Sigmoid colon (tissue), 7 donors: ENCODE data around the gene RIMBP2. TPM values are rescaled to one million over a fixed set of nuclear protein-coding genes. Genes with fewer than 3 reads are reported as not detected.

Source experiments
- DNase-seq: peaks from one replicate; pipeline ENCODE4 v3.0.0-alpha.2; 2019
- H3K27ac ChIP-seq, 4 donors: fragments of 200-600 bp; sonication (generic); one replicate each; pipeline ENCODE4 v1.5.1; 2016 to 2019; ENCODE audit warnings: mild to moderate bottlenecking in 1 of 4
- H3K27me3 ChIP-seq, 3 donors: fragments of 200-600 bp; sonication (generic); one replicate each; pipeline ENCODE4 v1.5.1; 2019; ENCODE audit warnings: mild to moderate bottlenecking in 1 of 3
- H3K36me3 ChIP-seq, 4 donors: fragments of 200-600 bp; sonication (generic); one replicate each; pipeline ENCODE4 v1.5.1; 2016 to 2019
- H3K4me1 ChIP-seq, 4 donors: fragments of 200-600 bp; sonication (generic); one replicate each; pipeline ENCODE4 v1.5.1; 2017 to 2019
- H3K4me3 ChIP-seq, 4 donors: fragments of 200-600 bp; sonication (generic); one replicate each; pipeline ENCODE4 v1.5.1; 2017 to 2019; ENCODE audit warnings: mild to moderate bottlenecking in 2 of 4, moderate library complexity in 1 of 4
- H3K9me3 ChIP-seq, 4 donors: fragments of 200-600 bp in 3 of 4; sonication (generic) in 3 of 4; one replicate each; pipeline versions ENCODE4 v1.5.1 to v1.6.1; 2013 to 2019
- CTCF ChIP-seq, 4 experiments: fragments of 450-650 bp in 3 of 4; fragments of 200-600 bp in 1 of 4; IDR thresholded peaks; one replicate each; pipeline ENCODE4 v1.5.1; 2016 to 2019; ENCODE audit warnings: antibody characterized with exemption in 4 of 4, mild to moderate bottlenecking in 3 of 4, moderate library complexity in 2 of 4
- EP300 ChIP-seq, 4 donors: sonication (generic); formaldehyde crosslinking; IDR thresholded peaks; one replicate each; pipeline ENCODE4 v1.6.1; 2017; ENCODE audit warnings: antibody characterized with exemption in 4 of 4
- POLR2A ChIP-seq, 2 donors: fragments of 450-650 bp; IDR thresholded peaks; one replicate each; pipeline ENCODE4 v1.6.1; 2016; ENCODE audit warnings: antibody characterized with exemption in 2 of 2, mild to moderate bottlenecking in 2 of 2, moderate library complexity in 2 of 2
- POLR2AphosphoS5 ChIP-seq, 4 donors: sonication (generic); formaldehyde crosslinking; IDR thresholded peaks; one replicate each; pipeline ENCODE4 v1.6.1; 2017; ENCODE audit warnings: antibody characterized with exemption in 4 of 4
- WGBS, 2 donors: extraction: QIAGEN DNeasy Blood & Tissue Kit; methylation state at CpG; one replicate each; pipeline ENCODE4 v1.1.7; 2013; 5-methylcytosine and 5-hydroxymethylcytosine counted together
- intact Hi-C: fragments of 100-400 bp; cut with DNase I; formaldehyde crosslinking; loops from one replicate; pipeline ENCODE4 v1.15.1; 2023
- polyA plus RNA-seq, 3 donors: library from polyadenylated mRNA; stranded (reverse); fragments of 200-250 nt; gene quantifications; one replicate each; pipeline ENCODE4 v1.2.3, GENCODE V29; 2013
- total RNA-seq, 4 donors: library from RNA; depleted of rRNA; stranded (reverse); fragments of >200 nt; gene quantifications; one replicate each; pipeline ENCODE4 v1.1.0, GENCODE V29; 2016
- donor health status: healthy with polysubstance abuse.
- donor health status: Bipolar disorder and iron deficiency.
- donor health status: healthy.

Gene RIMBP2
- total and polyA plus RNA-seq, 7 donors: under 0.01 to 5.5 (median 1.4) TPM

GRCh38 chr12:130706311-130706710 is 9.8 kb downstream of the RIMBP2 start:
- DNase-seq: no peak
- H3K27me3 ChIP-seq: peaks cover 0 to 23% (median 0%) of the 10 kb centered on the region in 3 donors
- 93% methylated on average over 16 of the region's 16 CpGs for WGBS, 2 donors

GRCh38 chr12:130705178-130705822 is 10.8 kb downstream of the RIMBP2 start:
- H3K9me3 ChIP-seq: no peaks in the 10 kb centered on the region
- DNase-seq: no peak
- no peaks in the 10 kb centered on the region for H3K4me1 ChIP-seq
- intact Hi-C loops: no loop called here
- no peak overlapping the region for H3K27ac ChIP-seq
- H3K27me3 ChIP-seq: peaks cover 0 to 23% (median 0%) of the 10 kb centered on the region in 3 donors
- H3K4me3 ChIP-seq: no peak overlapping the region
- WGBS, 2 donors: 68 to 69% methylated on average over 23 of the region's 23 CpGs
- no peak for TF ChIP-seq POLR2AphosphoS5 (IDR thresholded peaks at IDR 0.05)
- no peak for TF ChIP-seq CTCF (IDR thresholded peaks at IDR 0.05)
- no peak for TF ChIP-seq EP300 (IDR thresholded peaks at IDR 0.05)
- no peak for TF ChIP-seq POLR2A (IDR thresholded peaks at IDR 0.05)
- H3K36me3 ChIP-seq: no peaks in the 10 kb centered on the region

More at GRCh38 chr12:130706311-130706710, 9.8 kb downstream of the RIMBP2 start:
- TF ChIP-seq POLR2A (IDR thresholded peaks at IDR 0.05): no peak
- no peak for TF ChIP-seq EP300 (IDR thresholded peaks at IDR 0.05)
- TF ChIP-seq POLR2AphosphoS5 (IDR thresholded peaks at IDR 0.05): no peak
- TF ChIP-seq CTCF (IDR thresholded peaks at IDR 0.05): no peak
- Histone ChIP-seq H3K27ac (no peak overlapping the region), H3K4me3 (no peak overlapping the region), H3K4me1 (no peaks in the 10 kb centered on the region), H3K9me3 (no peaks in the 10 kb centered on the region), H3K36me3 (no peaks in the 10 kb centered on the region)
- intact Hi-C loops: no loop called here

GRCh38 chr12:130704606-130705005 is 11.5 kb downstream of the RIMBP2 start:
- Histone ChIP-seq H3K27ac (no peak overlapping the region), H3K36me3 (no peaks in the 10 kb centered on the region), H3K4me1 (no peaks in the 10 kb centered on the region), H3K4me3 (no peak overlapping the region), H3K9me3 (no peaks in the 10 kb centered on the region), H3K27me3 (peaks cover 0 to 23% (median 0%) of the 10 kb centered on the region in 3 donors)
- peak; percentile 59 for DNase-seq
- TF ChIP-seq CTCF (IDR thresholded peaks at IDR 0.05) (no peak), POLR2A (IDR thresholded peaks at IDR 0.05) (no peak), POLR2AphosphoS5 (IDR thresholded peaks at IDR 0.05) (no peak), EP300 (IDR thresholded peaks at IDR 0.05) (no peak)
- 80 to 90% methylated on average over 13 of the region's 13 CpGs for WGBS, 2 donors
- intact Hi-C loops: no loop called here

- Histone ChIP-seq H3K27me3 (peaks cover 0 to 18% (median 0%) of the 10 kb centered on the region in 3 donors), H3K27ac (no peak overlapping the region), H3K9me3 (no peaks in the 10 kb centered on the region), H3K36me3 (no peaks in the 10 kb centered on the region), H3K4me3 (no peak overlapping the region), H3K4me1 (no peaks in the 10 kb centered on the region)
- no peak for DNase-seq
- TF ChIP-seq POLR2AphosphoS5 (IDR thresholded peaks at IDR 0.05): no peak
- no peak for TF ChIP-seq CTCF (IDR thresholded peaks at IDR 0.05)
- TF ChIP-seq EP300 (IDR thresholded peaks at IDR 0.05): no peak
- TF ChIP-seq POLR2A (IDR thresholded peaks at IDR 0.05): no peak
- WGBS, 2 donors: 45 to 65% methylated on average over 15 of the region's 15 CpGs
- intact Hi-C loops: no loop called here
Measured at GRCh38 chr12:130703733-130704375, 12.2 kb downstream of the RIMBP2 start.
